Esophagus squamous epithelium (tissue), 5 donors: Measurements from ENCODE around the gene SERGEF. TPM values are rescaled to one million over a fixed set of nuclear protein-coding genes. Genes with fewer than 3 reads are reported as not detected.

ENCODE experiments used
- DNase-seq: peaks from one replicate; lab custom pipeline; 2025; lab: John Stamatoyannopoulos, UW
- H3K27ac ChIP-seq, 4 donors: fragments of 200-600 bp; sonication (generic); one replicate each; pipeline ENCODE4 v1.5.1; 2016 to 2019; ENCODE audit warnings: mild to moderate bottlenecking in 1 of 4
- H3K27me3 ChIP-seq, 4 donors: fragments of 200-600 bp; sonication (generic); 1 replicate in 3 of 4; 2 replicates in 1 of 4; pipeline versions ENCODE4 v1.5.1 to v1.6.0; 2017 to 2021; ENCODE audit warnings: antibody characterized with exemption in 1 of 4
- H3K36me3 ChIP-seq, 3 donors: fragments of 200-600 bp; sonication (generic); one replicate each; pipeline ENCODE4 v1.5.1; 2016 to 2019
- H3K4me1 ChIP-seq, 3 donors: fragments of 200-600 bp; sonication (generic); one replicate each; pipeline ENCODE4 v1.5.1; 2017 to 2019
- H3K4me3 ChIP-seq, 4 donors: fragments of 200-600 bp; sonication (generic); 1 replicate in 3 of 4; 2 replicates in 1 of 4; pipeline ENCODE4 v1.5.1; 2016 to 2019; ENCODE audit warnings: mild to moderate bottlenecking in 2 of 4, moderate library complexity in 1 of 4
- H3K9me3 ChIP-seq, 3 donors: fragments of 200-600 bp; sonication (generic); one replicate each; pipeline ENCODE4 v1.5.1; 2016 to 2019
- CTCF ChIP-seq, 6 experiments: fragments of 450-650 bp in 4 of 6; fragments of 200-600 bp in 2 of 6; sonication (generic) in 2 of 6; IDR thresholded peaks; one replicate each; pipeline ENCODE4 v1.5.1; 2016 to 2019; ENCODE audit warnings: antibody characterized with exemption in 6 of 6, mild to moderate bottlenecking in 4 of 6, moderate library complexity in 4 of 6
- POLR2A ChIP-seq, 4 donors: fragments of 450-650 bp; IDR thresholded peaks; one replicate each; pipeline ENCODE4 v1.6.1; 2017; ENCODE audit warnings: antibody characterized with exemption in 4 of 4, mild to moderate bottlenecking in 4 of 4, moderate library complexity in 3 of 4
- WGBS, 2 donors: methylation state at CpG; one replicate each; pipeline ENCODE4 v1.1.5; 2018; 5-methylcytosine and 5-hydroxymethylcytosine counted together
- intact Hi-C: fragments of 100-400 bp; cut with DNase I; formaldehyde crosslinking; loops from one replicate; pipeline ENCODE4 v1.15.0; 2022
- total RNA-seq, 4 donors: library from RNA; depleted of rRNA; stranded (reverse); fragments of >200 nt; gene quantifications; one replicate each; pipeline ENCODE4 v1.1.0, GENCODE V29; 2016
- donor health status: DM: yes; HTN: yes; CAD: no.

The SERGEF gene
- total RNA-seq, 4 donors from 2014 or later, result 4.2 to 35.7 (median 13.4) TPM

- no peak overlapping the region for H3K4me3 ChIP-seq
- TF ChIP-seq CTCF (IDR thresholded peaks at IDR 0.05), result no peak
- no peak for TF ChIP-seq POLR2A (IDR thresholded peaks at IDR 0.05)
- WGBS, 2 donors, result 88 to 100% methylated on average over 2 to 3 of the region's 3 CpGs
- H3K27me3 ChIP-seq, result no peaks in the 10 kb centered on the region
- no peak overlapping the region for H3K27ac ChIP-seq
- no peak for DNase-seq
- no peaks in the 10 kb centered on the region for H3K4me1 ChIP-seq
- peaks cover 0 to 13% (median 0%) of the 10 kb centered on the region in 3 donors for H3K36me3 ChIP-seq
- no peaks in the 10 kb centered on the region for H3K9me3 ChIP-seq
- intact Hi-C loops, result no loop called here
These were observed 145.5 kb downstream of the SERGEF start for GRCh38 chr11:17867341-17867740.

- Histone ChIP-seq H3K27me3 (no peaks in the 10 kb centered on the region), H3K27ac (no peak overlapping the region), H3K4me1 (no peaks in the 10 kb centered on the region), H3K4me3 (no peak overlapping the region), H3K9me3 (no peaks in the 10 kb centered on the region), H3K36me3 (peaks cover 0 to 19% (median 0%) of the 10 kb centered on the region in 3 donors)
- no peak for DNase-seq
- intact Hi-C loops, result no loop called here
- TF ChIP-seq POLR2A (IDR thresholded peaks at IDR 0.05), result no peak
- no peak for TF ChIP-seq CTCF (IDR thresholded peaks at IDR 0.05)
- 65 to 72% methylated on average over 3 of the region's 3 CpGs for WGBS, 2 donors
These were observed 146.9 kb downstream of the SERGEF start for GRCh38 chr11:17865765-17866428.

- TF ChIP-seq CTCF (IDR thresholded peaks at IDR 0.05) (peak in 5 of 6 experiments; percentile 11 to 60 (median 33)), POLR2A (IDR thresholded peaks at IDR 0.05) (no peak)
- Histone ChIP-seq H3K36me3 (peaks cover 0 to 19% (median 0%) of the 10 kb centered on the region in 3 donors), H3K27me3 (no peaks in the 10 kb centered on the region), H3K27ac (no peak overlapping the region), H3K9me3 (no peaks in the 10 kb centered on the region), H3K4me1 (no peaks in the 10 kb centered on the region), H3K4me3 (no peak overlapping the region)
- DNase-seq, result no peak
- intact Hi-C loops, result no loop called here
- 39 to 41% methylated on average over 3 of the region's 3 CpGs for WGBS, 2 donors
These were observed 148.3 kb downstream of the SERGEF start for GRCh38 chr11:17864478-17864941.

- no peaks in the 10 kb centered on the region for H3K4me1 ChIP-seq
- peaks cover 0 to 13% (median 0%) of the 10 kb centered on the region in 3 donors for H3K36me3 ChIP-seq
- no peaks in the 10 kb centered on the region for H3K27me3 ChIP-seq
- WGBS, 2 donors, result 96 to 97% methylated on average over 5 of the region's 5 CpGs
- DNase-seq, result no peak
- no peaks in the 10 kb centered on the region for H3K9me3 ChIP-seq
- TF ChIP-seq POLR2A (IDR thresholded peaks at IDR 0.05) (no peak), CTCF (IDR thresholded peaks at IDR 0.05) (no peak)
- intact Hi-C loops, result no loop called here
- no peak overlapping the region for H3K4me3 ChIP-seq
- H3K27ac ChIP-seq, result no peak overlapping the region
These were observed 151.7 kb downstream of the SERGEF start for GRCh38 chr11:17861036-17861755.

- no peak overlapping the region for H3K4me3 ChIP-seq
- no peak for DNase-seq
- H3K27ac ChIP-seq, result no peak overlapping the region
- 85 to 89% methylated on average over 2 of the region's 2 CpGs for WGBS, 2 donors
- H3K4me1 ChIP-seq, result no peaks in the 10 kb centered on the region
- intact Hi-C loops, result no loop called here
- H3K36me3 ChIP-seq, result peaks cover 0 to 13% (median 0%) of the 10 kb centered on the region in 3 donors
- TF ChIP-seq POLR2A (IDR thresholded peaks at IDR 0.05), result no peak
- no peak for TF ChIP-seq CTCF (IDR thresholded peaks at IDR 0.05)
- no peaks in the 10 kb centered on the region for H3K27me3 ChIP-seq
- H3K9me3 ChIP-seq, result no peaks in the 10 kb centered on the region
These were observed 153.3 kb downstream of the SERGEF start for GRCh38 chr11:17859552-17859951.
